Liver (tissue), 9 donors: Measurements from ENCODE around the gene MAP3K3. TPM values are rescaled to one million over a fixed set of nuclear protein-coding genes. Genes with fewer than 3 reads are reported as not detected.
A peak's percentile ranks its signal among the peaks of the same experiment; 100 is the strongest.

Experiments used
- DNase-seq: peaks from one replicate; pipeline ENCODE4 v3.0.0-alpha.2; 2017; ENCODE audit warnings: low spot score
- H3K27ac ChIP-seq, 2 donors: one replicate each; pipeline ENCODE4 v1.7.0; 2013; ENCODE audit warnings: inconsistent platforms in 2 of 2, low read length in 2 of 2, control low read depth in 1 of 2, low read depth in 1 of 2, mild to moderate bottlenecking in 1 of 2
- H3K27me3 ChIP-seq, 4 donors: one replicate each; pipeline versions ENCODE4 v1.6.1 to v1.7.0; 2013; ENCODE audit warnings: low read length in 3 of 4, inconsistent platforms in 1 of 4, mild to moderate bottlenecking in 1 of 4, moderate library complexity in 1 of 4; ENCODE audit not compliant: control insufficient read depth in 4 of 4, insufficient read depth in 4 of 4
- H3K36me3 ChIP-seq, 4 donors: one replicate each; pipeline versions ENCODE4 v1.6.1 to v1.7.0; 2013; ENCODE audit warnings: low read length in 3 of 4, mild to moderate bottlenecking in 3 of 4, low read depth in 1 of 4, moderate library complexity in 1 of 4; ENCODE audit not compliant: control insufficient read depth in 4 of 4, insufficient read depth in 3 of 4
- H3K4me1 ChIP-seq, 4 donors: one replicate each; pipeline versions ENCODE4 v1.6.1 to v1.7.0; 2013; ENCODE audit warnings: low read length in 3 of 4, mild to moderate bottlenecking in 3 of 4, moderate library complexity in 1 of 4; ENCODE audit not compliant: control insufficient read depth in 4 of 4, insufficient read depth in 4 of 4
- H3K4me3 ChIP-seq, 3 donors: one replicate each; pipeline versions ENCODE4 v1.6.1 to v1.7.0; 2013; ENCODE audit warnings: low read length in 3 of 3, control low read depth in 1 of 3, low read depth in 1 of 3, mild to moderate bottlenecking in 1 of 3
- H3K9ac ChIP-seq, 2 donors: one replicate each; pipeline ENCODE4 v1.7.0; 2013; ENCODE audit warnings: low read length in 2 of 2, mild to moderate bottlenecking in 2 of 2, moderate library complexity in 2 of 2, control low read depth in 1 of 2, low read depth in 1 of 2
- H3K9me3 ChIP-seq, 4 donors: one replicate each; pipeline versions ENCODE4 v1.6.1 to v1.7.0; 2013; ENCODE audit warnings: low read length in 3 of 4; ENCODE audit not compliant: control insufficient read depth in 4 of 4
- ATF3 ChIP-seq: IDR thresholded peaks from 2 replicates; pipeline ENCODE4 v1.6.1; 2016; ENCODE audit warnings: antibody characterized with exemption
- CTCF ChIP-seq: fragments of 150-350 bp; IDR thresholded peaks from 2 replicates; pipeline ENCODE4 v1.5.1; 2017; ENCODE audit warnings: improper control_type of control experiment, low read depth, low read length; ENCODE audit not compliant: missing input control
- EGR1 ChIP-seq, 2 donors: IDR thresholded peaks; 2 replicates each; pipeline ENCODE4 v1.6.1; 2016 to 2018; ENCODE audit warnings: antibody characterized with exemption in 2 of 2, low read depth in 2 of 2
- FOXA1 ChIP-seq: IDR thresholded peaks from 2 replicates; pipeline ENCODE4 v1.6.1; 2016; ENCODE audit warnings: antibody characterized with exemption
- FOXA2 ChIP-seq: IDR thresholded peaks from 2 replicates; pipeline ENCODE4 v1.6.1; 2016; ENCODE audit warnings: antibody characterized with exemption
- GABPA ChIP-seq, 2 donors: IDR thresholded peaks in 1 of 2; conservative IDR thresholded peaks in 1 of 2; 2 replicates each; pipeline ENCODE4 v1.6.1; 2016; ENCODE audit warnings: antibody characterized with exemption in 2 of 2, mild to moderate bottlenecking in 1 of 2, moderate library complexity in 1 of 2
- HNF4A ChIP-seq, 2 donors: conservative IDR thresholded peaks; 2 replicates each; pipeline ENCODE4 v1.6.1; 2016; ENCODE audit warnings: antibody characterized with exemption in 2 of 2, mild to moderate bottlenecking in 2 of 2
- HNF4G ChIP-seq: IDR thresholded peaks from 2 replicates; pipeline ENCODE4 v1.6.1; 2016; ENCODE audit warnings: antibody characterized with exemption
- JUND ChIP-seq, 2 donors: IDR thresholded peaks; 2 replicates each; pipeline ENCODE4 v1.6.1; 2016; ENCODE audit warnings: antibody characterized with exemption in 2 of 2
- MAX ChIP-seq: IDR thresholded peaks from 2 replicates; pipeline ENCODE4 v1.6.1; 2016; ENCODE audit warnings: antibody characterized with exemption
- NR2F2 ChIP-seq: IDR thresholded peaks from 2 replicates; pipeline ENCODE4 v1.6.1; 2016; ENCODE audit warnings: antibody characterized with exemption
- RAD21 ChIP-seq, 2 donors: IDR thresholded peaks; 2 replicates each; pipeline ENCODE4 v1.6.1; 2016; ENCODE audit warnings: antibody characterized with exemption in 2 of 2, mild to moderate bottlenecking in 2 of 2
- REST ChIP-seq: IDR thresholded peaks from 2 replicates; pipeline ENCODE4 v1.6.1; 2016; ENCODE audit warnings: antibody characterized with exemption, mild to moderate bottlenecking
- RXRA ChIP-seq, 2 donors: IDR thresholded peaks; 2 replicates each; pipeline ENCODE4 v1.6.1; 2017 to 2018; ENCODE audit warnings: antibody characterized with exemption in 2 of 2, mild to moderate bottlenecking in 1 of 2
- SP1 ChIP-seq: IDR thresholded peaks from 2 replicates; pipeline ENCODE4 v1.6.1; 2018; ENCODE audit warnings: antibody characterized with exemption, mild to moderate bottlenecking
- TAF1 ChIP-seq: conservative IDR thresholded peaks from 2 replicates; pipeline ENCODE4 v1.6.1; 2016; ENCODE audit warnings: antibody characterized with exemption, mild to moderate bottlenecking
- YY1 ChIP-seq: IDR thresholded peaks from 2 replicates; pipeline ENCODE4 v1.6.1; 2016; ENCODE audit warnings: antibody characterized with exemption, mild to moderate bottlenecking
- ZBTB33 ChIP-seq: IDR thresholded peaks from 2 replicates; pipeline ENCODE4 v1.6.1; 2016; ENCODE audit warnings: antibody characterized with exemption
- WGBS: extraction: QIAGEN DNeasy Blood & Tissue Kit; methylation state at CpG from one replicate; pipeline ENCODE4 v1.1.7; 2013; 5-methylcytosine and 5-hydroxymethylcytosine counted together
- polyA plus RNA-seq, 2 donors: library from polyadenylated mRNA; stranded (reverse) in 1 of 2; unstranded in 1 of 2; fragments of 200-250 nt in 1 of 2; fragments of >200 nt in 1 of 2; fragmentation: Nextera tagmentation in 1 of 2; extraction: Ambion mirVana in 1 of 2; gene quantifications; one replicate each; pipeline versions ENCODE4 v1.2.1 to v1.2.3, GENCODE V29; 2013 to 2015
- total RNA-seq, 2 donors: library from RNA; depleted of rRNA; stranded (reverse); fragments of >200 nt; gene quantifications; one replicate each; pipeline ENCODE4 v1.2.3, GENCODE V29; 2014
- donor health status: healthy.
- donor health status: healthy.
- donor health status: healthy.
- donor health status: healthy.
- donor health status: healthy.

MAP3K3 gene
- total and polyA plus RNA-seq, 4 donors, result 3.9 to 28.7 (median 11.0) TPM

GRCh38 chr17:63681530-63681929 lies 59.3 kb downstream of the MAP3K3 start:
- H3K9me3 ChIP-seq, result no peaks in the 10 kb centered on the region
- no peak for TF ChIP-seq ZBTB33
- TF ChIP-seq HNF4G, result no peak
- TF ChIP-seq MAX, result peak; percentile 90
- peak in 1 of 2 donors; percentile 32 for TF ChIP-seq EGR1 (IDR thresholded peaks at IDR 0.05; ENCODE audit: low read depth in 2 of 2)
- no peak for TF ChIP-seq TAF1
- peak; percentile 90 for TF ChIP-seq NR2F2
- TF ChIP-seq HNF4A (conservative IDR thresholded peaks at IDR 0.05), result peak; percentile 76 to 81
- no peak for TF ChIP-seq CTCF
- peak; percentile 44 for TF ChIP-seq YY1
- TF ChIP-seq RXRA (IDR thresholded peaks at IDR 0.05), result peak; percentile 75 to 80
- TF ChIP-seq FOXA2, result no peak
- peak; percentile 65 to 71 for TF ChIP-seq JUND (IDR thresholded peaks at IDR 0.05)
- no peak for TF ChIP-seq ATF3
- no peak for TF ChIP-seq RAD21 (IDR thresholded peaks at IDR 0.05)
- no peak for TF ChIP-seq REST
- peak in 1 of 2 donors; percentile 40 for TF ChIP-seq GABPA (IDR thresholded peaks at IDR 0.05 in 1 of 2, conservative IDR thresholded peaks at IDR 0.05 in 1 of 2)
- no peak for TF ChIP-seq FOXA1
- peak; percentile 58 for TF ChIP-seq SP1
- H3K9ac ChIP-seq, result no peak overlapping the region
- H3K27me3 ChIP-seq, result no peaks in the 10 kb centered on the region
- H3K4me1 ChIP-seq, result peaks cover 4 to 18% (median 9%) of the 10 kb centered on the region in 4 donors
- H3K36me3 ChIP-seq, result peaks cover 0 to 22% (median 19%) of the 10 kb centered on the region in 4 donors
- no peak overlapping the region for H3K27ac ChIP-seq
- WGBS, result 64% methylated on average over 8 of the region's 8 CpGs
- no peak overlapping the region for H3K4me3 ChIP-seq
- DNase-seq, result no peak
